Measurements from ENCODE around the gene ULK4.

The ULK4 gene

DNA sequence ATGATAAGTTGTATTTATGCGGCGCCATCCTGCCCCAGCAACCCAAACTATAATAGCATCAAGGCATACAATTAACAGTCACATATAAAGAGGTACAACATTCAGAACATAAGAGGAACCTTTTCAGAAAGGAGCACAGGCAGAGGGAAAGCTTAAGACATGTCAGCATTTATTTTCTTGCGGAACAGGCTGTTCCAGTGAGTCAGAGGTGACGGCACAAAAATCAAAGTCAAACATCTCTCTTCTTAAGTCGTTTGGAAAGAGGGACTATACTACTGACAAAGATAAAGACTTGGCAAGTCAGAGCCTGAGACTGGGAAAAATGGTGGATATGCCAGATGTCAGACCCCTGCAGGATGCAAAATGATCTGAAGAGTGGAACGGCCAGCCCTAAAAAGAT is 634.2 kb downstream of the ULK4 start:
- TF ChIP-seq, protein P1, sequence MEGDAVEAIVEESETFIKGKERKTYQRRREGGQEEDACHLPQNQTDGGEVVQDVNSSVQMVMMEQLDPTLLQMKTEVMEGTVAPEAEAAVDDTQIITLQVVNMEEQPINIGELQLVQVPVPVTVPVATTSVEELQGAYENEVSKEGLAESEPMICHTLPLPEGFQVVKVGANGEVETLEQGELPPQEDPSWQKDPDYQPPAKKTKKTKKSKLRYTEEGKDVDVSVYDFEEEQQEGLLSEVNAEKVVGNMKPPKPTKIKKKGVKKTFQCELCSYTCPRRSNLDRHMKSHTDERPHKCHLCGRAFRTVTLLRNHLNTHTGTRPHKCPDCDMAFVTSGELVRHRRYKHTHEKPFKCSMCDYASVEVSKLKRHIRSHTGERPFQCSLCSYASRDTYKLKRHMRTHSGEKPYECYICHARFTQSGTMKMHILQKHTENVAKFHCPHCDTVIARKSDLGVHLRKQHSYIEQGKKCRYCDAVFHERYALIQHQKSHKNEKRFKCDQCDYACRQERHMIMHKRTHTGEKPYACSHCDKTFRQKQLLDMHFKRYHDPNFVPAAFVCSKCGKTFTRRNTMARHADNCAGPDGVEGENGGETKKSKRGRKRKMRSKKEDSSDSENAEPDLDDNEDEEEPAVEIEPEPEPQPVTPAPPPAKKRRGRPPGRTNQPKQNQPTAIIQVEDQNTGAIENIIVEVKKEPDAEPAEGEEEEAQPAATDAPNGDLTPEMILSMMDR (IDR thresholded peaks at IDR 0.05; ENCODE audit: borderline replicate concordance, insufficient read depth, low read depth, low read length), result no peak
- no peak overlapping the region for H3K4me3 ChIP-seq (ENCODE audit: low read depth, low read length)

- TF ChIP-seq, protein P1 (IDR thresholded peaks at IDR 0.05; ENCODE audit: borderline replicate concordance, insufficient read depth, low read depth, low read length), result no peak
- no peak overlapping the region for H3K4me3 ChIP-seq (ENCODE audit: low read depth, low read length)
Measured at GRCh38 chr3:41324156-41324475, 637.8 kb downstream of the ULK4 start.

DNA sequence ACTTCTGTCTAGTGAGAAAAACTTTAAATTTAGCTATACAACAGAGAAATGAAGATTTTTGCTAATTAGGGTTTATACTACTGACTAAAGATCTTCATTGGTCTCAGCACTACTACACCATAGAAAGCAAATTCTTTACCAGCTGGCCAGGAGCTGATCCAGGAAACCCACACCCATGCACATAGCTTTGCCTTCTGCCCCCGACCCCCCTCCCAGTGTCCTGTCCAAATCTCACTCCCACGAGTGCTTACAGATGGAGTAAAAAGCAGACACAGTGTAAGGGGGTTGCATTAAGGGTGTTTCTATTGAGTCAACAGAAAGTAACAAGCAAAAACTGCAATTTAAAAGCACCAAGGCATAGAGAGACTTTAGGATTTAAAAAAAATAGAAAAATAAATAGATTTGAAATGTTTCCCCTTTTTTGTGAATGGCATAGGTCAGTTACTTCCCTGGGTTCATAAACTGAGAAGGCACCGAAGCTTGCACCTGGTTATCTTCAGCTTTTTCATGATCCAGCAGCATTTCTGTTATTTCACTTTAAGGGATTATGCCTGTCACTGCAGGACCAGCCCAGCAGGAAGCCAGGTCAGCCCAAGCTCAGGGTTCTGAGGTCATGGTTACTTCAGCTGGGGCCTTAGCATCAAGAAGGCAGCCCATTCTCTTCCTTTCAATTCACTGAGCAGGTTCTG is 638.3 kb downstream of the ULK4 start:
- TF ChIP-seq, protein P1 (IDR thresholded peaks at IDR 0.05; ENCODE audit: borderline replicate concordance, insufficient read depth, low read depth, low read length), result no peak
- H3K4me3 ChIP-seq (ENCODE audit: low read depth, low read length), result no peak overlapping the region

DNA sequence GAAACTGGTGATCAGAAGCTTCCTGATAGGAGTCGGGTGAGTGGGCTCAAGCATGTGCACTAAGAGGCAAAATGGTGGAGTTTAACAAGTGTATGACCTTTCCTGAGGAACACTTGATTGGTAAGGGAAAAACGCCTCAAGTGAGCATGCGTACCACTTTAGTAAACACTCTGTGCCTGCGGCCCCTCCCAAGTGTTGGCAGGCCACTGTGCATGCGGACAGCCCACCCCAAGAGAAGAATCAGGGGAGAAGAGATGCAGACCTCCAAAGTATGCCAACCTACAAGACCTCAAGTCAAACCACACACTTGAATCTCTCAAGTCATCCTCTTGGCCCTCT is 640.3 kb downstream of the ULK4 start:
- H3K4me3 ChIP-seq (ENCODE audit: low read depth, low read length), result no peak overlapping the region
- TF ChIP-seq, protein P1 (IDR thresholded peaks at IDR 0.05; ENCODE audit: borderline replicate concordance, insufficient read depth, low read depth, low read length), result no peak

DNA sequence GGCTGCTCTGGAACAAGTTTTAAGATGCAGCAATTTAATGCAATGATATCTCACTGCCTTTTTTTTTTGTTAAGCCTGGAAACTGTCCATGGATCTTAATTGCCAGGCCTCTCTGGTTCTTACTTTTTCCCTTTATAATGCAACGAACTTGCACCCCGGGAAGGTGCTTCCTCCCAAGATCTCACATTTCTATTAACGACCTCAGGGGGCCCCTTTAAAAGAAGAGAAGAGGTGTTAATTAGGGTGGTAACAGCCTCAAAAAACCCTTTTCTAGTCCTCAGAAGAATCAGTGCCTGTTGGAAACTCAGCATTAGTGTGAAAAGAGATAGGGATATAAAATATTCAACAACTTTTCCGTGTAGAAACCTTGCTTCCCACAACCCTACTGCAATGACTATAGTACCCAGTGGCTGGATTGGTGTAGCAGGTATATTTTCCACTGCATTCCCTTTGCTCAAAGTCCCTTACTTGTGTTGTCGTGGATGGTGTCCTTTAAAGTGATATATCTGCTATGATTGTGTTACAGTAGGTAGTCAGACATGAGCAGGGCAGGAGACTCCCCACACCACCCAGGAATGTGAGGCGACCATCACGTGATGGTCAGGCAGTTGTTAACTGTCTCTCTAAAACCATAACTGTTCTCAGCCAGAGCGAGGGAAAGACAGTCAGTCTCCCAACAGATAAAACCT is 640.8 kb downstream of the ULK4 start:
- TF ChIP-seq, protein P1 (IDR thresholded peaks at IDR 0.05; ENCODE audit: borderline replicate concordance, insufficient read depth, low read depth, low read length), result no peak

GRCh38 chr3:41318520-41318919 is 643.4 kb downstream of the ULK4 start:
- H3K4me3 ChIP-seq (ENCODE audit: low read depth, low read length), result no peak overlapping the region
- TF ChIP-seq, protein P1 (IDR thresholded peaks at IDR 0.05; ENCODE audit: borderline replicate concordance, insufficient read depth, low read depth, low read length), result no peak

More for the DNA sequence above, 640.8 kb downstream of the ULK4 start:
- H3K4me3 ChIP-seq (ENCODE audit: low read depth, low read length), result no peak overlapping the region

- H3K4me3 ChIP-seq (ENCODE audit: low read depth, low read length), result no peak overlapping the region
- TF ChIP-seq, protein P1 (IDR thresholded peaks at IDR 0.05; ENCODE audit: borderline replicate concordance, insufficient read depth, low read depth, low read length), result no peak
Measured at GRCh38 chr3:41317718-41318117, 644.2 kb downstream of the ULK4 start.
